Measurements from ENCODE around the gene SNRNP48. TPM values are rescaled to one million over a fixed set of nuclear protein-coding genes. Genes with fewer than 3 reads are reported as not detected.

The SNRNP48 gene
- total and polyA plus RNA-seq, 2 donors (not counting 3 experiments of a cell fraction or from before 2014, with no cell fraction given): 4.2 to 13.2 TPM

- no peaks in the 10 kb centered on the region for H3K79me2 ChIP-seq (ENCODE audit: control insufficient read depth, insufficient read depth, low read length)
- FAIRE-seq (no peak), DNase-seq (ENCODE audit: low read depth, low spot score) (no peak)
- peaks cover 2 to 6% of the 10 kb centered on the region in 2 experiments for H3K27me3 ChIP-seq (ENCODE audit: control insufficient read depth in 2 of 2, insufficient read depth in 2 of 2, low read length in 2 of 2)
- no peaks in the 10 kb centered on the region for H3K9me1 ChIP-seq (replicated peaks; ENCODE audit: control insufficient read depth, extremely low read depth, insufficient read depth, low read length)
- H3K4me2 ChIP-seq (ENCODE audit: insufficient read depth, low read length): no peak overlapping the region
- TF ChIP-seq POLR2AphosphoS5 (IDR thresholded peaks at IDR 0.05; ENCODE audit: insufficient read depth, low read depth, low read length): no peak
- TF ChIP-seq POLR2A (IDR thresholded peaks at IDR 0.05; ENCODE audit: low read depth, low read length): no peak
- no peak for TF ChIP-seq MAX (IDR thresholded peaks at IDR 0.05; ENCODE audit: insufficient read depth, insufficient read length)
- CTCF ChIA-PET: interaction anchor here (1.2 kb wide), 1 partner anchor 9 kb away, joined by 3 read pairs; no protein-coding TSS in a partner anchor
- H2AFZ ChIP-seq (ENCODE audit: low read depth, low read length): no peak overlapping the region
- no peak overlapping the region for H3K9ac ChIP-seq (replicated peaks; ENCODE audit: extremely low read depth, insufficient read depth, low read length)
- no peaks in the 10 kb centered on the region for H3K4me1 ChIP-seq (ENCODE audit: control insufficient read depth, extremely low read depth, insufficient read depth, low read length)
- no peaks in the 10 kb centered on the region for H3K9me3 ChIP-seq (replicated peaks; ENCODE audit: control insufficient read depth, insufficient read depth, low read length)
- no peaks in the 10 kb centered on the region for H4K20me1 ChIP-seq (replicated peaks; ENCODE audit: control insufficient read depth, extremely low read depth, insufficient read depth, low read length)
- H3K4me3 ChIP-seq (replicated peaks in 1 of 3; ENCODE audit: insufficient read depth in 1 of 3, low read depth in 1 of 3, low read length in 3 of 3): no peak overlapping the region
- intact Hi-C loops (cut with micrococcal nuclease) (no loop called here), dilution Hi-C loops (cut with MboI; ENCODE audit: extremely low pct_ligation_motif_present, low sequenced_read_pairs) (no loop called here)
- BruUV-seq (replicated peaks): no TSS peak
- H3K27ac ChIP-seq (ENCODE audit: insufficient read depth, low read depth, low read length): no peak overlapping the region
- H3K36me3 ChIP-seq (ENCODE audit: control insufficient read depth in 2 of 2, extremely low read depth in 1 of 2, insufficient read depth in 2 of 2, low read length in 2 of 2): no peaks in the 10 kb centered on the region
- POLR2A ChIA-PET: no interaction called here
These were observed 35.3 kb upstream of the SNRNP48 start for GRCh38 chr6:7554533-7555275.

GRCh38 chr6:7555671-7556070 lies 34.3 kb upstream of the SNRNP48 start:
- ChIA-PET POLR2A (no interaction called here), CTCF (no interaction called here)
- Histone ChIP-seq H3K36me3 (ENCODE audit: control insufficient read depth in 2 of 2, extremely low read depth in 1 of 2, insufficient read depth in 2 of 2, low read length in 2 of 2) (no peaks in the 10 kb centered on the region), H3K9me3 (replicated peaks; ENCODE audit: control insufficient read depth, insufficient read depth, low read length) (no peaks in the 10 kb centered on the region), H4K20me1 (replicated peaks; ENCODE audit: control insufficient read depth, extremely low read depth, insufficient read depth, low read length) (no peaks in the 10 kb centered on the region), H3K9me1 (replicated peaks; ENCODE audit: control insufficient read depth, extremely low read depth, insufficient read depth, low read length) (no peaks in the 10 kb centered on the region), H3K79me2 (ENCODE audit: control insufficient read depth, insufficient read depth, low read length) (no peaks in the 10 kb centered on the region), H3K27me3 (ENCODE audit: control insufficient read depth in 2 of 2, insufficient read depth in 2 of 2, low read length in 2 of 2) (peaks cover 5 to 6% of the 10 kb centered on the region in 2 experiments), H3K4me1 (ENCODE audit: control insufficient read depth, extremely low read depth, insufficient read depth, low read length) (no peaks in the 10 kb centered on the region), H3K27ac (ENCODE audit: insufficient read depth, low read depth, low read length) (no peak overlapping the region), H2AFZ (ENCODE audit: low read depth, low read length) (no peak overlapping the region), H3K4me2 (ENCODE audit: insufficient read depth, low read length) (no peak overlapping the region), H3K4me3 (replicated peaks in 1 of 3; ENCODE audit: insufficient read depth in 1 of 3, low read depth in 1 of 3, low read length in 3 of 3) (no peak overlapping the region), H3K9ac (replicated peaks; ENCODE audit: extremely low read depth, insufficient read depth, low read length) (no peak overlapping the region)
- dilution Hi-C loops (cut with MboI; ENCODE audit: extremely low pct_ligation_motif_present, low sequenced_read_pairs): no loop called here
- intact Hi-C loops (cut with micrococcal nuclease): no loop called here
- TF ChIP-seq CTCF (IDR thresholded peaks at IDR 0.05; ENCODE audit: extremely low read depth in 1 of 2, insufficient read depth in 1 of 2, low read depth in 1 of 2, low read length in 2 of 2): no peak
- TF ChIP-seq JUN (IDR thresholded peaks at IDR 0.05; ENCODE audit: borderline replicate concordance, insufficient read depth, insufficient read length, low read depth): no peak
- no peak for TF ChIP-seq POLR2A (IDR thresholded peaks at IDR 0.05; ENCODE audit: low read depth, low read length)
- TF ChIP-seq EZH2 (IDR thresholded peaks at IDR 0.05; ENCODE audit: borderline replicate concordance, low read depth, low read length, severe bottlenecking): no peak
- no peak for TF ChIP-seq MAX (IDR thresholded peaks at IDR 0.05; ENCODE audit: insufficient read depth, insufficient read length)
- no peak for TF ChIP-seq GATA2 (IDR thresholded peaks at IDR 0.05; ENCODE audit: insufficient read depth, insufficient read length, low read depth, low read length)
- TF ChIP-seq MYC (IDR thresholded peaks at IDR 0.05; ENCODE audit: low read depth, low read length): no peak
- TF ChIP-seq POLR2AphosphoS5 (IDR thresholded peaks at IDR 0.05; ENCODE audit: insufficient read depth, low read depth, low read length): no peak
- TF ChIP-seq FOS (IDR thresholded peaks at IDR 0.05; ENCODE audit: borderline replicate concordance, insufficient read depth, low read length): no peak
- BruUV-seq (replicated peaks): no TSS peak
- FAIRE-seq (no peak), DNase-seq (ENCODE audit: low read depth, low spot score) (no peak)

All from endothelial cell of umbilical vein (primary cell).